Regular cardiac myocyte (primary cell): ENCODE results near the gene PLAU. TPM values are rescaled to one million over a fixed set of nuclear protein-coding genes. Genes with fewer than 3 reads are reported as not detected.

Experiments
- total RNA-seq: library from RNA; depleted of rRNA; stranded (reverse); fragments of >200 nt; gene quantifications from 2 replicates; pipeline ENCODE4 v1.2.3, GENCODE V29; 2014

Gene PLAU
- 53.0 and 130 TPM in 2 replicates for total RNA-seq

DNA sequence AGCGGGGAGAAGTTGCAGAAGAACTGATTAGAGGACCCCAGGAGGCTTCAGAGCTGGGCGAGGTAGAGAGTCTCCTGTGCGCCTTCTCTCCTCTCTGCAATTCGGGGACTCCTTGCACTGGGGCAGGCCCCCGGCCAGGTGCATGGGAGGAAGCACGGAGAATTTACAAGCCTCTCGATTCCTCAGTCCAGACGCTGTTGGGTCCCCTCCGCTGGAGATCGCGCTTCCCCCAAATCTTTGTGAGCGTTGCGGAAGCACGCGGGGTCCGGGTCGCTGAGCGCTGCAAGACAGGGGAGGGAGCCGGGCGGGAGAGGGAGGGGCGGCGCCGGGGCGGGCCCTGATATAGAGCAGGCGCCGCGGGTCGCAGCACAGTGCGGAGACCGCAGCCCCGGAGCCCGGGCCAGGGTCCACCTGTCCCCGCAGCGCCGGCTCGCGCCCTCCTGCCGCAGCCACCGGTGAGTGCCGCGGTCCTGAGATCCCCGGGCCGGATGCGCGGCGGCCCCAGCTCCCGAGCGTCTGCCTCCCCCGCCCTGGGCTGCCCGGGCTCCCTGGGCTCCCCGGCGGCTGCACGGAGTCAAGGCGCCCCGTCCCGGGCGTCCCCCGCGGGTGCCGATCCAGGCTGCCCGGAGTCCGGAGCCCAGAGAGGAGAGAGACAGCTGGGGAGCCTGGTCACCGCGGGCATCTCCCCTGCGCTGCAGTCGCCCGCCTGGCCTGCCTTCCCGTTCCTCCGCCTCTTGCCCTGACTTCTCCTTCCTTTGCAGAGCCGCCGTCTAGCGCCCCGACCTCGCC lies at the start of gene PLAU:
Gene PLAU (plus strand): TSS at position 369 of the 789 bp plus-strand sequence. CDS start 424 bp downstream, outside the sequence.

GRCh38 chr10:73874267-73875138 lies 36.4 kb upstream of the PLAU start, which contains the start of gene CAMK2G:
TSS of gene CAMK2G (minus strand) at chr10:73874555. CDS start at chr10:73874461, 94 bp downstream.

Other genes with a start within 250 kb of the PLAU start
- gene AGAP5, start 213.0 kb upstream of the PLAU start, total RNA-seq, result 2.0 and 2.1 TPM in 2 replicates
- 37.8 and 64.8 TPM in 2 replicates for gene SEC24C, start 166.8 kb upstream of the PLAU start, total RNA-seq
- 17.8 and 30.1 TPM in 2 replicates for gene CHCHD1, start 129.1 kb upstream of the PLAU start, total RNA-seq
- 39.7 and 83.4 TPM in 2 replicates for gene ZSWIM8, start 125.5 kb upstream of the PLAU start, total RNA-seq
- 6.3 and 7.0 TPM in 2 replicates for gene NDST2, start 99.5 kb upstream of the PLAU start, total RNA-seq
- gene CAMK2G, start 36.6 kb upstream of the PLAU start, total RNA-seq, result 18.8 and 22.8 TPM in 2 replicates
- gene VCL, start 87.0 kb downstream of the PLAU start, total RNA-seq, result 186 and 187 TPM in 2 replicates
- gene AP3M1, start 239.7 kb downstream of the PLAU start, total RNA-seq, result 26.8 and 33.9 TPM in 2 replicates
- 29.6 and 82.4 TPM in 2 replicates for gene ADK, start 240.1 kb downstream of the PLAU start, total RNA-seq